Heart left ventricle (tissue), 16 donors: ENCODE data around the gene PER2. TPM values are rescaled to one million over a fixed set of nuclear protein-coding genes. Genes with fewer than 3 reads are reported as not detected.

Experiments
- ATAC-seq, 4 donors: fragments of 200-7000 bp; cut with Tn5 transposase; one replicate each; pipeline ENCODE4 v1.9.1; 2020 to 2022; ENCODE audit warnings: moderate library complexity in 4 of 4, mild to moderate bottlenecking in 3 of 4, moderate number of reproducible peaks in 1 of 4
- DNase-seq, 5 donors: peaks; one replicate each; pipeline ENCODE4 v3.0.0-alpha.2; 2020
- H3K27ac ChIP-seq, 12 donors: fragments of 200-600 bp; sonication (generic) in 4 of 12; one replicate each; pipeline versions ENCODE4 v1.5.0 to v1.8.0; 2016 to 2022; ENCODE audit warnings: mild to moderate bottlenecking in 2 of 12
- H3K27me3 ChIP-seq, 9 donors: fragments of 200-600 bp; sonication (generic) in 2 of 9; one replicate each; pipeline versions ENCODE4 v1.5.1 to v1.8.0; 2016 to 2022; ENCODE audit warnings: mild to moderate bottlenecking in 3 of 9
- H3K36me3 ChIP-seq, 9 donors: fragments of 200-600 bp; sonication (generic) in 2 of 9; one replicate each; pipeline versions ENCODE4 v1.5.0 to v1.8.0; 2018 to 2022; ENCODE audit warnings: mild to moderate bottlenecking in 2 of 9
- H3K4me1 ChIP-seq, 12 donors: fragments of 200-600 bp; sonication (generic) in 4 of 12; one replicate each; pipeline versions ENCODE4 v1.5.0 to v1.8.0; 2016 to 2022; ENCODE audit warnings: mild to moderate bottlenecking in 3 of 12
- H3K4me3 ChIP-seq, 12 donors: fragments of 200-600 bp; sonication (generic) in 4 of 12; one replicate each; pipeline versions ENCODE4 v1.5.0 to v1.8.0; 2017 to 2022; ENCODE audit warnings: mild to moderate bottlenecking in 9 of 12, moderate library complexity in 4 of 12
- H3K9me3 ChIP-seq, 12 donors: fragments of 200-600 bp; sonication (generic) in 4 of 12; one replicate each; pipeline versions ENCODE4 v1.5.0 to v1.8.0; 2016 to 2022; ENCODE audit warnings: mild to moderate bottlenecking in 1 of 12
- CTCF ChIP-seq, 12 donors: fragments of 200-600 bp; sonication (generic) in 4 of 12; IDR thresholded peaks; one replicate each; pipeline versions ENCODE4 v1.5.0 to v1.8.0; 2018 to 2022; ENCODE audit warnings: antibody characterized with exemption in 12 of 12, mild to moderate bottlenecking in 5 of 12
- POLR2A ChIP-seq, 2 donors: fragments of 450-650 bp; IDR thresholded peaks; one replicate each; pipeline ENCODE4 v1.6.1; 2017; ENCODE audit warnings: antibody characterized with exemption in 2 of 2, mild to moderate bottlenecking in 2 of 2, moderate library complexity in 2 of 2
- WGBS, 4 donors: extraction: QIAGEN DNeasy Blood & Tissue Kit in 2 of 4; methylation state at CpG; one replicate each; pipeline versions ENCODE4 v1.1.5 to v1.1.7; 2013 to 2018; 5-methylcytosine and 5-hydroxymethylcytosine counted together
- intact Hi-C, 10 donors: fragments of 100-400 bp; cut with DNase I; formaldehyde crosslinking; loops; one replicate each; pipeline versions ENCODE4 v1.11.1 to v1.14.2; 2022
- polyA plus RNA-seq, 2 donors: library from polyadenylated mRNA; stranded (reverse); fragments of 200-250 nt; gene quantifications; one replicate each; pipeline ENCODE4 v1.2.3, GENCODE V29; 2013
- total RNA-seq, 9 donors: library from RNA; depleted of rRNA in 2 of 9; stranded (reverse); fragments of >200 nt in 2 of 9; fragmentation: NEBNext Ultra II Directional in 3 of 9; extraction: Animal tissue kit (Norgen Biotek cat#: 25700) in 3 of 9; gene quantifications; one replicate each; pipeline versions ENCODE4 v1.1.0 to v1.2.4, GENCODE V29; 2016 to 2023
- donor health status: ischemic (EF 13 %, LVEDD 7.1; RV severe dilation, severe dysfunction).
- donor health status: healthy with polysubstance abuse.
- donor health status: DM: no; HTN: yes; CAD: no.
- donor health status: DM: no; HTN: no; CAD: no.
- donor health status: ischemic (EF 25% LVEDD 6.9; RV normal size, moderate dysfunction).
- donor health status: ischemic (EF 25% LVEDD 5.7; RV mildly dilated, moderate dysfunction).
- donor health status: healthy.
- donor health status: DM: yes; HTN: yes; CAD: no.
- donor health status: ischemic (EF 35%, LVEDD 5.7; RV mildly dilated, moderate dysfunction).
- donor health status: nonischemic (EF 11% LVEDD 7.7; RV severe dilation, severe dysfunction).
- donor health status: DM: yes; HTN: yes; CAD: no.
- donor health status: PGD.
- donor health status: ischemic (EF 29% LVEDD 5.4; RV normal size, mild dysfunction).
- donor health status: nonischemic (EF 23%, LVEDD 6.1; RV moderate dilation, normal function).

The PER2 gene
- total and polyA plus RNA-seq, 11 donors = 1.6 to 17.1 (median 4.2) TPM

- DNase-seq (peak; percentile 48 to 88 (median 78)), ATAC-seq (peak in 3 of 4 donors; percentile 30 to 63 (median 39))
- TF ChIP-seq POLR2A (IDR thresholded peaks at IDR 0.05) = no peak
- no peak for TF ChIP-seq CTCF (IDR thresholded peaks at IDR 0.05)
- Histone ChIP-seq H3K27ac (peak overlapping the region in 2 of 12 donors; percentile 30 to 69), H3K27me3 (peaks cover 0 to 34% (median 7%) of the 10 kb centered on the region in 9 donors), H3K9me3 (no peaks in the 10 kb centered on the region), H3K4me3 (peak overlapping the region in 10 of 12 donors; percentile 12 to 84 (median 44)), H3K4me1 (peaks cover 0 to 39% (median 19%) of the 10 kb centered on the region in 12 donors), H3K36me3 (peaks cover 0 to 25% (median 16%) of the 10 kb centered on the region in 9 donors)
- 10 to 31% (median 18%) methylated on average over 27 to 71 of the region's 71 CpGs for WGBS, 4 donors
- intact Hi-C loops = loop anchor here in 1 of 10 donors (5.0 kb wide), 1 partner anchor 39 kb away; the partner anchor contains the start of gene ILKAP
Measured at GRCh38 chr2:238240757-238241711, 47.4 kb downstream of the PER2 start.

- DNase-seq = peak; percentile 90 to 94 (median 91)
- peaks cover 0 to 16% (median 6%) of the 10 kb centered on the region in 9 donors for H3K36me3 ChIP-seq
- H3K27ac ChIP-seq = peak within 1 kb of the TSS in 3 of 12 donors; percentile 30 to 75 (median 44)
- intact Hi-C loops = loop anchor here in 2 of 10 donors (5.0 kb wide), 1 partner anchor 38 kb away; the partner anchor contains the start of gene ILKAP (in 2 of the 2)
- peak; percentile 59 to 93 (median 90) for ATAC-seq
- H3K4me3 ChIP-seq = peak within 1 kb of the TSS; percentile 34 to 84 (median 64)
- 1 to 5% (median 1%) methylated on average over 54 to 105 of the region's 105 CpGs for WGBS, 4 donors
- TF ChIP-seq POLR2A (IDR thresholded peaks at IDR 0.05) (peak; percentile 84 to 95), CTCF (IDR thresholded peaks at IDR 0.05) (peak in 1 of 12 donors; percentile 29)
- peaks cover 0 to 34% (median 7%) of the 10 kb centered on the region in 9 donors for H3K27me3 ChIP-seq
- H3K9me3 ChIP-seq = no peaks in the 10 kb centered on the region
- H3K4me1 ChIP-seq = peaks cover 0 to 39% (median 19%) of the 10 kb centered on the region in 12 donors
Measured at GRCh38 chr2:238239863-238240756, 48.3 kb downstream of the PER2 start, which contains the start of gene HES6. HES6 (minus strand) TSS chr2:238240038; CDS start chr2:238239905, 133 bp downstream.

GRCh38 chr2:238239543-238239862 is 48.9 kb downstream of the PER2 start:
- H3K36me3 ChIP-seq = peaks cover 0 to 10% (median 3%) of the 10 kb centered on the region in 9 donors
- peaks cover 0 to 34% (median 7%) of the 10 kb centered on the region in 9 donors for H3K27me3 ChIP-seq
- intact Hi-C loops = loop anchor here in 1 of 10 donors (5.0 kb wide), 1 partner anchor 37 kb away; the partner anchor contains the start of gene ILKAP
- H3K4me3 ChIP-seq = peak overlapping the region; percentile 34 to 84 (median 64)
- peaks cover 0 to 39% (median 19%) of the 10 kb centered on the region in 12 donors for H3K4me1 ChIP-seq
- H3K9me3 ChIP-seq = no peaks in the 10 kb centered on the region
- H3K27ac ChIP-seq = peak overlapping the region in 3 of 12 donors; percentile 24 to 75 (median 44)
- no peak for ATAC-seq
- TF ChIP-seq CTCF (IDR thresholded peaks at IDR 0.05) (no peak), POLR2A (IDR thresholded peaks at IDR 0.05) (no peak)
- DNase-seq = no peak
- 0 to 2% (median 1%) methylated on average over 10 to 43 of the region's 43 CpGs; no CpG with 5 or more reads in 1 of the 4 donors for WGBS, 4 donors
